ENCODE results near the gene LCP1. TPM values are rescaled to one million over a fixed set of nuclear protein-coding genes. Genes with fewer than 3 reads are reported as not detected.

The LCP1 gene
- total and polyA plus RNA-seq, 9 of the 15 experiments (the other 6 are each of a cell fraction or from before 2014, with no cell fraction given): 83.0 to 255 (median 163) TPM

GRCh38 chr13:46181840-46182490 lies at the start of gene LCP1 (continued):
- TF ChIP-seq NEUROD1 (IDR thresholded peaks at IDR 0.05; ENCODE audit: borderline replicate concordance, low read depth, low read length, partially characterized antibody): peak; percentile 30
- TF ChIP-seq NFIC (IDR thresholded peaks at IDR 0.05): peak; percentile 12; the same call in 1 of the 2 replicates
- peak; percentile 39; the same call in 1 of the 2 replicates for TF ChIP-seq ZNF175 (CRISPR knock-in tag; IDR thresholded peaks at IDR 0.05; ENCODE audit: low read depth)
- no peak for TF ChIP-seq ZNF347 (CRISPR knock-in tag; IDR thresholded peaks at IDR 0.05; ENCODE audit: low read depth)
- no peak for TF ChIP-seq RBM25 (IDR thresholded peaks at IDR 0.05; ENCODE audit: low read depth, low read length, severe bottlenecking)
- TF ChIP-seq POLR2H (tag; IDR thresholded peaks at IDR 0.05; ENCODE audit: low read depth): peak; percentile 96
- TF ChIP-seq ATF7 (IDR thresholded peaks at IDR 0.05): peak; percentile 52; the same call in 1 of the 2 replicates
- no peak for TF ChIP-seq ZFP36 (IDR thresholded peaks at IDR 0.05; ENCODE audit: low read depth, low read length, partially characterized antibody)
- TF ChIP-seq ZNF830 (CRISPR knock-in tag; IDR thresholded peaks at IDR 0.05): no peak
- peak; percentile 71 for TF ChIP-seq ETV1 (tag; conservative IDR thresholded peaks at IDR 0.05; ENCODE audit: low read depth)
- peak; percentile 27; the same call in 1 of the 2 replicates for TF ChIP-seq NCOR1 (IDR thresholded peaks at IDR 0.05)
- TF ChIP-seq HNRNPH1 (optimal IDR thresholded peaks at IDR 0.05; ENCODE audit: low read depth, low read length): no peak
- peak; percentile 24; the same call in 1 of the 2 replicates for TF ChIP-seq ZNF316 (IDR thresholded peaks at IDR 0.05)
- TF ChIP-seq ZNF589 (CRISPR knock-in tag; IDR thresholded peaks at IDR 0.05; ENCODE audit: low read depth): 0 out of 2 replicates have a peak, but pooled peaks have one; percentile 38
- TF ChIP-seq ETV5 (CRISPR knock-in tag; IDR thresholded peaks at IDR 0.05; ENCODE audit: low read depth): 0 out of 2 replicates have a peak, but pooled peaks have one; percentile 49
- TF ChIP-seq TAL1 (IDR thresholded peaks at IDR 0.05): peak; percentile 35; the same call in 1 of the 2 replicates
- TF ChIP-seq ATF1 (CRISPR knock-in tag; IDR thresholded peaks at IDR 0.05): no peak
- TF ChIP-seq ATF1 (tag; IDR thresholded peaks at IDR 0.05): peak; percentile 71
- TF ChIP-seq, protein P1, sequence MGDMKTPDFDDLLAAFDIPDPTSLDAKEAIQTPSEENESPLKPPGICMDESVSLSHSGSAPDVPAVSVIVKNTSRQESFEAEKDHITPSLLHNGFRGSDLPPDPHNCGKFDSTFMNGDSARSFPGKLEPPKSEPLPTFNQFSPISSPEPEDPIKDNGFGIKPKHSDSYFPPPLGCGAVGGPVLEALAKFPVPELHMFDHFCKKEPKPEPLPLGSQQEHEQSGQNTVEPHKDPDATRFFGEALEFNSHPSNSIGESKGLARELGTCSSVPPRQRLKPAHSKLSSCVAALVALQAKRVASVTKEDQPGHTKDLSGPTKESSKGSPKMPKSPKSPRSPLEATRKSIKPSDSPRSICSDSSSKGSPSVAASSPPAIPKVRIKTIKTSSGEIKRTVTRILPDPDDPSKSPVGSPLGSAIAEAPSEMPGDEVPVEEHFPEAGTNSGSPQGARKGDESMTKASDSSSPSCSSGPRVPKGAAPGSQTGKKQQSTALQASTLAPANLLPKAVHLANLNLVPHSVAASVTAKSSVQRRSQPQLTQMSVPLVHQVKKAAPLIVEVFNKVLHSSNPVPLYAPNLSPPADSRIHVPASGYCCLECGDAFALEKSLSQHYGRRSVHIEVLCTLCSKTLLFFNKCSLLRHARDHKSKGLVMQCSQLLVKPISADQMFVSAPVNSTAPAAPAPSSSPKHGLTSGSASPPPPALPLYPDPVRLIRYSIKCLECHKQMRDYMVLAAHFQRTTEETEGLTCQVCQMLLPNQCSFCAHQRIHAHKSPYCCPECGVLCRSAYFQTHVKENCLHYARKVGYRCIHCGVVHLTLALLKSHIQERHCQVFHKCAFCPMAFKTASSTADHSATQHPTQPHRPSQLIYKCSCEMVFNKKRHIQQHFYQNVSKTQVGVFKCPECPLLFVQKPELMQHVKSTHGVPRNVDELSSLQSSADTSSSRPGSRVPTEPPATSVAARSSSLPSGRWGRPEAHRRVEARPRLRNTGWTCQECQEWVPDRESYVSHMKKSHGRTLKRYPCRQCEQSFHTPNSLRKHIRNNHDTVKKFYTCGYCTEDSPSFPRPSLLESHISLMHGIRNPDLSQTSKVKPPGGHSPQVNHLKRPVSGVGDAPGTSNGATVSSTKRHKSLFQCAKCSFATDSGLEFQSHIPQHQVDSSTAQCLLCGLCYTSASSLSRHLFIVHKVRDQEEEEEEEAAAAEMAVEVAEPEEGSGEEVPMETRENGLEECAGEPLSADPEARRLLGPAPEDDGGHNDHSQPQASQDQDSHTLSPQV (IDR thresholded peaks at IDR 0.05): peak; percentile 23; the same call in 1 of the 2 replicates
- TF ChIP-seq RBFOX2 (IDR thresholded peaks at IDR 0.05; ENCODE audit: low read depth, low read length): peak; percentile 69
- TF ChIP-seq PKNOX1 (IDR thresholded peaks at IDR 0.05): peak; percentile 65
- peak; percentile 87 for TF ChIP-seq NFRKB (IDR thresholded peaks at IDR 0.05; ENCODE audit: low read depth)

All from K562 (cell line).